ENCODE results near the gene PIP5KL1.
A peak's percentile ranks its signal among the peaks of the same experiment; 100 is the strongest.

Gene PIP5KL1

DNA sequence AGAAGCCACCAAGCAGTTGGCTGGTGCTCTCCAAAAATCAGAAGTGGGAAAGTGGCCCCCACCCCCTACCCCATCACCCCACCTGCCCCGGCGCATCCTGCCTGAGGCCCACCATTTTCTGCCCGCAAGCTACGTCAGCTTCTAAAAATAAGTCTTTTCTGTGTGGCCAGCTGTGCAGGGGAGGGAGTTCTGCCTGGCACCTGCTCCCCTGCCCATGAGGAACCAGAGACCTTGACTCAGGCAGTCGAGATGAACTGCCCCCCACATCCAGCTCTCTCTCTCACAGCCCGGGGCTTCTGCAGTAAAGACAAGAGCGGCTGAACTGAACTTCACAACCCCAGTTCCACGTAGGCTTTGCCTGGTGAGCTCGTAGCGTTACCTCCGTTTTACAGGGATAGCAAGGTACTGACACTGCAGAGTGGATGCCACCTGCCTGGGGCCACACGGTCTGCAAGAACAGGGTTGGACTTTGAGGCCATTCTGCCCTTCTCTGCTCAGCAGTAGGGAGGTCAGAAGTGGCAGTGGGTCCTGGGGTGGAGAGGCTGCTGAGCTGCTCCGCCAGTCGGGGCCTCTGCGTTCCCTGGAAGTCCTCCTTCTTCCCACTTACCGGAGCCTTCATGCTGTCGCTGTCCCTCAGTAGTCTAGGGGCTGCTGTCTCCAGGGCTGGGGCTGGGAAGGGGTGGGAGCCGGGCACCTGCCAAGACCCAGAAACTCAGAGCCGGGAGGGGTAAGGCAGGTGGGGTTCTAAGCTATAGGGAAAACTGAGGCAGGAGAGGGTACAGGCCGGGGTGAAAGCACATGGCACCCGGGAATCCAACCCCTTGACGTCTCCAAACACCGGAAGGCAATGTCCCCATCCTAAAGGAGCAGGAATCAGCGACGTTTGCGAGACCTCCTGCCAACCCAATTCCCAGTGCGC lies 14.5 kb downstream of the PIP5KL1 start:
- no peak for DNase-seq (ENCODE audit: low spot score)

DNA sequence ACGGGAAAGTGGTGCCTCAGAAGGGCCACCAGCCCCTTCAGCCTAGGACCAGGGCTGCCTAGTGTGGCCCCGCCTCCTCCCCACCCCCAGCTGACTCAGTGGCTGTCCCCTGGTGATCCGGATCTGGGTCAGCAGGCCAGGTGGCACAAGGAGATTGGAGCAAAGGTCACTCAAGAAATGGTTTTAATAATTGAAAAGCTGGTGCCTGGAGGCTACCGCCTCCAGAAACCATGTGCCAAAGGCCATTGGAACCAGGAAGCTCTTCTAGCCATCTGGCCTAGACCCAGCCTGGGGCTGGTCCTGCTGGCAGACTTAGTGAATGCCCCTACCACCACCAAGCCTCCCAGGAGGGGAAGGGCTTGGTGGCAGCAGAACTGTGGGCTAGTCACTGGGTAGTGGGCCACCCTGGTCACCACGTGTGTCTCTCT lies 15.2 kb downstream of the PIP5KL1 start:
- no peak for DNase-seq (ENCODE audit: low spot score)

GRCh38 chr9:127913682-127914081 lies 16.9 kb downstream of the PIP5KL1 start:
- no peak for DNase-seq (ENCODE audit: low spot score)

DNA sequence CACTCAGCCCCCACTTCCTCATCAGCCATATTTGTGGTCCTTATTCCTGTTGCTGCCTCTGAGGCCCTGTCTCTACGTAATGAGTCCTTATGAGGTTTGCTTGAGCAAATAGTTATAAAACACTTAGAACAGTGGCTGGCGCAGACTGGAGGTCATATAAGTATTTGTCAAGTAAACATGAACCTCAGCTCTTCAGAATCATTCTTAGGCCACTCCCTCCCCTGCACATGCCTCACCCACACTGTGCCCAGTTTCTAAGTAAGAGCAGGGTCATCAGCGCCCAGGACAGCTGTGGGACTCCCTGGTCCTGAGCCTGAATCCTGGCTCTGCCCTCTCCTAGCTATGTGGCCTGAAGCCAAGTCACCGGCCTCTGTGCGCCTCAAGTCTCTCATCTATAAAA lies 17.7 kb downstream of the PIP5KL1 start:
- DNase-seq (ENCODE audit: low spot score), result no peak

DNA sequence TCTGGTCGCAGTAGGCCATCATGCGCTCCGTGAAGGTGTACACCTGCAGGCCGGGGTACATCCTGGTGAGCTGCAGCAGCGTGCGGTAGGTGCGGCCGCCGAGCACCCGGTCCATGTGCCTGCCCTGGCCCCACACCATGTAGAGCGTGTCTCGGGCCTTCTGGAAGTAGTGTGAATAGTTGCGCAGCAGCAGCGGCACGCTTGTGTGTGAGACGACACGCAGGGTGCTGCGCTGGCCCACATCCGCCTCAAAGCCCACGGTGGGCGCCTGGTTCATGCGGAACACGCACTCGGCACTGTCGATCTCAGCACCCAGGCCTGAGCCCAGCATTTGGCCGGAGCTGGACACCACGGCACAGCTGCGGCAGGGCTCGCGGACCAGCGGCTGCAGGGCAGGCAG lies 18.3 kb downstream of the PIP5KL1 start:
- no peak for DNase-seq (ENCODE audit: low spot score)

GRCh38 chr9:127910613-127911205 lies 19.9 kb downstream of the PIP5KL1 start:
- no peak for DNase-seq (ENCODE audit: low spot score)

DNA sequence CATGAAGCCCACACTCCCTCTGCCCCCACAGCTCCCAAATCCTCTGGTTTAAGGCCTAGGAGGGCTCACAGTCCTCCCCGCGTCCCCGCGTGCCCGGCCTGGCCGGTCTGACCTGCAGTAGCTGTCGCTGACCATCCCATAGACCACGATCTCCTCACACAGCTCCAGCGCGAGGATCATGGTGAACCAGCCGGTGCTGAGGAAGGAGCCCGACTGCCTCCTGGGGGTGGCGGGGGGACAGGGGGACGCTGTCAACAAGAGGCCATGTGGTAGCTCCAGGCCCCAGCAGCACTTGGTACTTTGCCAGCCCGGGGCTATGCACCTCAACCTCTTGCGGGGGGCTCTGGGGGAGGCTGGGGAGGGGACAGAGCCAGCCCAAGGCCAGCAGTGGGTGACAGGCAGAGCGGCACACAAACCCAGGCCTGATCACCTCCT lies 20.7 kb downstream of the PIP5KL1 start:
- no peak for DNase-seq (ENCODE audit: low spot score)

- DNase-seq (ENCODE audit: low spot score), result no peak
Observed at GRCh38 chr9:127908660-127908926, 22.0 kb downstream of the PIP5KL1 start.

DNA sequence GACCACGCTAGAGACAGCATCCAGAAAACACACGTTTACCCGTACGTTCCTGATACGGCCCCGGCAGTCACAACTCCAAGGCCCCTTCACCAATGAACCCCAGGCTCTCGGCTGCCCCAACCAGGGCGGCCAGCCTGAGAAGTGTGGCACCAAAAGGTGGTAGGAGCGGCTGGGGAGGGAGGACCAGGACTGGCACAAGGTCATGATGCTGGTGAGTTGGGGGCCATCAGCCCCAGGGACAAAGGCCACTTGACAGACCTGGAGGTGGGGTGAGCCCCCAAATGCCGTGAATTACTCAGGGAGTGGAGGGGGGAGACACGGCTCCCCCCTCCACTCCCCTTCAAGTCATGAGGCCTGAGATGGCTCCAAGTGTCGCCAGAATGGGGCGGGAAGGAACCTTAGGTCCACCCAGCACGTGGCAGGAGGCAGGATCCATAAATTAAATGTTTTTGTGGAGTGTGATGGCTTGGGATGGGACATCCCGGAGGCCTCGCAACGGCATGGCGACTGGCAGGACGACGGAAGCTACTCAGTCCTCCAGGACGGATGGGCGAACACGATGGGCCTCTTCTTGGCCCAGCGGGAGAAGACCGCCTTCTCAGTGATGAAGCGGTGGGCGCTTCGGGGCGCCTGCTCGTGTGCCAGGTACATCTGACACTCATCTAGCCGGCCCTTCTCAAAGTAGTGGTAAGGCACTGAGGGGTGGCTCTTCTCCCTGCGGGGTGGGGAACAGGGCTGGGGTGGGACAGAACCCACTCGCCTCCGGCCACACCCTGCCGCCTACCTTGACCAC lies 22.5 kb downstream of the PIP5KL1 start:
- DNase-seq (ENCODE audit: low spot score), result no peak

DNA sequence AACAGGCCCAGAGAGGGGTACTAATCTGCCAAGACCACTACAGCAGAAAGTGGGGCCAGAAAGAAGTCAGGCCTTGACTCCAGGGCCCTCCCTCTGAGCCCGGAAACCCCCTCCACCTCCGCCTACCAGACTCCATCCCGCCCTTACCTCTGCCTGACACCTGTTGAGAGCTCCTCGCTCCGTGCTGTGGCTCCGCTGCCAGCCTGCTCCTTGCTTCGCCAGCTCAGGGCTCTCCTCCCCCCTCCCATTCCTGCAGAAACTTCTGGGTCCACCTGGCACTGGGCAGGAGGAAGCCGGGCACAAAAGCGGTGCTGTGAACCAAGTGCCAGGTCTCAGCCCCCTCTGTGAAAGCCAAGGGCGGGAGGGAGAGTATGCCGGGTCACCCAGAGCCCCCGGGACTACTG lies 24.8 kb downstream of the PIP5KL1 start:
- DNase-seq (ENCODE audit: low spot score), result peak; percentile 72

DNA sequence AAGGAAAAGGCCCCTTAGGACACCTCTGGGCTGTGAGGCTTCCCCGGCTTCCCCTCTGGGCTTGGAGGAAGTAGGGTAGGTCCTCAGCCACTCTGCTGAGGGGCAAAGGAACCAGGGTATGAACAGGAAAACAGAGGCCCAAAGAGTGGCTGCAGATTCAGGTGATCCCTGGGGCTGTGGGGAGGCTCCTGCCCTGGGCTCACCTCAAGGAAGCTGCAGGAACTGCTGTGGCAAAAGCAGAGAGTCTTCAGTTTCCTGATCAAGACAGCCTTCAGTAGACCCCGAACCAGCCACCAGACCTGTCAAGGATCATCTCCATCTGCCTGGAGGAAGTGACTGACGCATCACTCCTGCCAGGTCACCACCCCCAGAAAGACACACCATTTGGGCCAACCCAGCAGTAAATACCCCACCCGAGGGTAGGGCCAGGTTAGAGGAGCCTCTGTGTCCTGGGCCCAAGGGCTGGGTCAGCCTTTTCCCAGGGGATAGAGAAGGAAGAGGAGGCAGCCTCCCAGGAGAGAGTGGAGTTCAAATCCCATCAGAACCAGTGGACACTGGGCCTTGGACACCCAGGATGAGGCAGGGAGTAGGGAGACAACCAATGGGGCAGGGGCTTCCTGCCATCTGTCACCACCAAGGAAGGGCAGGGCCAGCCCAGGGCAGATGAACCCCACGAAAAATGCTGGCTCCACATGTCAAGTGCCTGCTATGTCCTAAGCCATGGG lies 25.4 kb downstream of the PIP5KL1 start:
- peak; percentile 72 for DNase-seq (ENCODE audit: low spot score)

GRCh38 chr9:127904561-127905003 lies 26.0 kb downstream of the PIP5KL1 start:
- DNase-seq (ENCODE audit: low spot score), result no peak

GRCh38 chr9:127903557-127904475 lies 26.8 kb downstream of the PIP5KL1 start:
- DNase-seq (ENCODE audit: low spot score), result peak; percentile 53

DNA sequence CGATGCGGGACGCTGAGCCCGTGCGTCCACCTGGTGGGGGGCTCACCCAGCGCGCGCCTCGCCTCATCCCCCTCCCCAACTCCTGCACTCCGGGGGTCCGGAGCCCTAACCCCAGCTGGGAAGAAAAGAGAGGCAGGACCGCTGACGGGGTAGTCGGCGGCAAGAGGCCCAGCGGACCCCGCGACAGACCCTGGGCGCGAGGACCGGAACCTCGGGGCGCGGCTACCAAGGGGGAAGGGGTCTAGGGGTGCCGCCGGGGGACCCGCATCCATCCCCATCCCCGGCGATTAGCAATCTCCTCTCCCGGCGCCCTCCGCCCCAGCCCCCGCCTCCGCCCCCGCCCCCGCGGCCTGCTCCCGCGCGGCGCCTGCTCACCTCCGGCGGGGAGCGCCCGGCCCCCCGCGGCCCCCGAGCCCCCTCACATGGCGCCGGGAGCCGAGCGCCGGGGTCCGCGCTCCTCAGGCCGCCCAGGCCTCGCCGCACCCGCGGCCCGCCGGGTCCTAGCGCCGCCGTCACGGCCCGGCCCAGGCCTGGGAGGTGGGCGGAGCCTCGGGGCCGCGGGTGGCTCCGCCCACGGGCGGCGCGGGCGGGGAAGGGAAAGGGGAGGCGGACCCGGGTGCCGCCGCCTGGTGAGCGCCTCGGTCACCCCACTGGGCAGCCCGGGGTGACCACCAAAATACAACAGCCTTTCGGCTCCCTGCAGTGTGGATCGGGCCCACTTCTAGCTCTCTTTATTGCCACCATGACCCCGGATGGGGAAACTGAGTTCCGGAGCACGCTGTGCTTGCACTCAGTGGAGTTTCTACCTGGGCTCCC lies 31.2 kb downstream of the PIP5KL1 start, which contains the start of gene ST6GALNAC6:
TSS of gene ST6GALNAC6 (minus strand) at position 476 of the 816 bp plus-strand sequence. CDS start 1,622 bp downstream, outside the sequence.
- peak; percentile 64 for DNase-seq (ENCODE audit: low spot score)

GRCh38 chr9:127898433-127899127 lies 32.0 kb downstream of the PIP5KL1 start:
- DNase-seq (ENCODE audit: low spot score), result no peak

DNA sequence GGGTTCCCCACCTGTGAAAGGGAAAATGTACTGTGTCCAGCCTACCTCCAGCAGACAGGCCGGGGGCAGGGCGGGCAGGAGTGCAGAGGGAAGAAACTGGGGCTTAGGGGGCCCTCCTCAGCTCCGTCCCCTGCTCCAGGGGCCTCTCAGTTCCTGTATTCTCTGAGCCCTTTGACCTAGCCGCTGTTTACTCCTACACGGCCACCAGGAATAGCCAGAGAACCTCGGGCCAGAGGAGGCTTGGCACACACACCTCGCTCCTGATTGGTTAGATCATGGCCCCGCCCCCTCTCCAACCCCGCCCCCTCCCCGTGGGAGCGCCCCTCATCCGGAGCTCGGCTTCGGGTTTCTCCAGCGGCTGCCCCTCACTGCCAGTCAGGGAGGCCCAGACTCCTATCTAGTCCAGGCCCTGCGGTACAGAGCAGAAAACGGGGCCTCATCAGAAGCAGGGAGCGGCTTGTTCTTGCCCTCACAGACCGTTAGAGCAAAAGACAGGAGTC lies 33.3 kb downstream of the PIP5KL1 start:
- DNase-seq (ENCODE audit: low spot score), result no peak

DNA sequence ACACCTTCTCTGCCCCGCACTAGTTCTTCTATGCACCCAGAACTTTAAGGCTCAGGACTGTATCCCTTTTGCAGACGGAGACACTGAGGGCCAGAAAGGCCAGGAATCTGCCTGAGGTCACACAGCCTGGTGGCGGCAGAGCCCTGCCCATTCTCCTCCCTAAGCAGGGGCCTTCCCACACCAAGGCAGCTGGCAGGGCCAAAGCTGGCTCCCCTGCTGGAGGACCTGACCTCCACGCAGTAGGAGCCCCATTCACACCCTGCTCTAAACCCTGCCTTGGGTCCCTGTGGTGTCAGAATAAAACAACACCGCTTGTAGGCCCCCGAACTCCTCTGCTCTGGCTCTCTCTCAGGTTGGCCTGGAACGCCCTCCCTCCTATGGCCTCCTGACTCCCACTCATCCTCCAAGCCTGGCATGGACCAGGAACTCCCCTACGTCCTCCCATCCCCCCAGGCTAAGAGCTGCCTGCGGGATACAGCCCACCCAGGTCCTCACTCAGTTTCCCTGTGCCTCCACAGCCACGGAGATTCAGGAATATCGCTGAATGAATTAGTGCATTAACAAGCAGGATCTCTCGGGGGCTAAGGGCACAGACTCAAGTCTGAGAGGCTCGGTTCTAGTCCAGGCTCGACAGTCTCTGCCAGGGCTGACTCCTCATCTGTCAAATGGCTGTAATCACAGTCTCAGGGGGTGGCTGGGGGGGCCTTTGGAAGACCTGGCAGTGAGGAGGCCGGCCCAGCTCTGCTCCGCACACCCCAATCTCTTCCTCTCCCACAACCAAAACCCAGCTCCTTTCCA lies 34.0 kb downstream of the PIP5KL1 start:
- no peak for DNase-seq (ENCODE audit: low spot score)

DNA sequence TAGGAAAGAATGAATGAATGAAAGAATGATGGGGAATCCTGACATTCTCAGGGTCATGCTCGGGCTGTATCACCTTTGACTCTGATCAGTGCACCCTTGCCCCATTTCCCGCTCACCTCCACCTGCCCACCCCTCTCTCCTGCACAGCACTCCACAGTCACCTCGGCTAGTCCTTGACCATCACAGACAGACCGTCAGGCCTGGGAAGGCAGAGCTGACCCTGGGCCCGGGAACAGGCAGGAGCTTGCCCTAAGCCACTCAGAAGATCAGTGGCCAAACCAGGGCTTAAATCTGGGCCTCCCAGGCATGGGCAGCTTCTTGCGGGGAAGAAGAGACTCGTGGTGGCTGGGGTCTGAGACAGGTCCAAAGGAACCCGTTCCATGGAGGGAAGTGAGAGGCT lies 34.8 kb downstream of the PIP5KL1 start:
- no peak for DNase-seq (ENCODE audit: low spot score)

All from CD4-positive, alpha-beta T cell treated with Interleukin-2 at 100 ng/mL for 4 hours (primary cell).